HUDEP-2 (cell line): ENCODE results near the gene MAP3K6.
"Not testable (repeated sequence)": the region's sequence is repeated elsewhere in the genome, so short reads cannot be mapped to it uniquely, and the experiment has no call there.

Experiments
- DNase-seq, 76 experiments: peaks; one replicate each; lab custom pipeline; 2025; ENCODE audit not compliant: unreplicated experiment in 76 of 76; lab: John Stamatoyannopoulos, UW

Gene MAP3K6

DNA sequence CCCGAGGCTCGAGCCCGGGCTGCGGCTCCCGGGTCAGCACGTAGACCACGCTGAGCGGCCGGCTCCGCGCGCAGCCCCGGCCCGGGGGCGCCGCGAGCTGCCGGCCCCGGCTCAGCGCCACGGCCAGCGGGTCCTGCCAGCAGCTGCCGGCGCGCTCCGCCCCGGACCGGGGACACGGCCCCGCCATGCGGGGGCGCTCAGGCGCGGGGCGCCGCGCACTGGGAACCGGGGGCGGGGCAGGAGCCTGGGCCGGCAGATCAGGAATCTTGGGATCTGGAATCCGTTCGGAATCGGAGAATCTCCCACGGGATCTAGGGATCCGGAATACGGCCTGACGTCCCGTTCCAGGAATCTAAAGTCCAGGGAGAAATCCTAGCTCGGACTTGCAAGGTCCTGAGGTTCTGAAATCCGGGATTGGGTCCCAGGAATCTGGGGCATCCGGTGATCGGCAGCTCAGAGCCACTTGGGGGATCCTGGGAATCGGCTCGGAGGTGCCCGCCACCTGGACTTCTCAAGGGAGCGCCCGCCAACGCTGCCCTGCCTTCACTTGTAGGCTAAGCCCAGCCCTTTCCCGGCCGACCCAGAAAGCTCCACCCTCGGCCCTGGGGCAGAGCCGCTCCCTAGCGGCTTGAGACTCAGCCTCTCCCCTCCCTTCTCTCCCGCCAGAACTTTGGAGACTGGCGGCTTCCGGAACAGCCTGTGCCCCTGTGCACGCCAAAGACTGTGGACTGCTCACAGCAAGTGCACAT lies at the start of gene MAP3K6:
Gene MAP3K6 (minus strand): TSS at position 551 of the 749 bp plus-strand sequence. CDS start 364 bp downstream, at position 187.
- DNase-seq = peak in 71 of 76 experiments; percentile 15 to 85 (median 66)

- no peak for DNase-seq
Measured at GRCh38 chr1:27414091-27414490, 47.3 kb upstream of the MAP3K6 start.

GRCh38 chr1:27413004-27413403 lies 46.2 kb upstream of the MAP3K6 start:
- no peak for DNase-seq

DNA sequence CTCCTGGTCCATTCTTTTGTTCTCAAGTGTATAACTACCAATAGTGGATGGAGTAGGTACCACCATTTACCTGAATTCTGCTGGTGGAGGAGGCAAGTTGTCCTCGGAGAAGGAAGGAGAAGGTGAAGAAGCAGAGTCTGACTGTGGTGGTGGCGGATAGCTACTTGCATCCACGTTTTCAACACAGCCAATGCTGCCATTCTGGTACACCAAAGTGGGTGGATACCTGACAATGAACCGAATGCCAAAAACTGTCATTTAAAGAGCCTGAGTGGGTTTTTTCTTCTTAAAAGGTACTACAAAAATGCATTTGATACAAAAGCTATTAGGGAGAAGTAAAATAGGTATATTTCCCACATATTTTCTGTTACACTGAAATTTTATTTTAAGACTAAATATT lies 45.7 kb upstream of the MAP3K6 start:
- no peak for DNase-seq

DNA sequence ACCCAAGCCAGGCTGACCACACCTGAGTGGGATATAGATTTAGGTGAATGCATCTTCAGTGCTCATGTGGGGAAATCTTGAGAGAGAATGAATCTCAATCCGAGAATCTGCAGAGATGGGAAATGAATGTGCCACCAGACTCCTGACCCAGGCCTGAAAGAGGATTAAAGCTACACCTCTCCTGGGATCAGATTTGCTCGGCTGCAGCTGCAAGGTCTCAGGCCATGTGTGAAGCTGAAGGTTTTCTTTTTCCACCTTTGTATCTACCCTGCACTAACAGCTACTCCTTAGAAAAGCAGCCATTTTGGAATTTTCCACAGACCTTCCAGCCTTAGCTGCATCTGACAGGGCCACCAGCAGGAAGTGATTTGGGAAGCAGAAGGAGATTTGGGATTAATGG lies 43.9 kb upstream of the MAP3K6 start:
- DNase-seq = no peak

GRCh38 chr1:27409669-27410068 lies 42.9 kb upstream of the MAP3K6 start:
- DNase-seq = no peak

GRCh38 chr1:27408151-27408550 lies 41.4 kb upstream of the MAP3K6 start:
- no peak for DNase-seq

DNA sequence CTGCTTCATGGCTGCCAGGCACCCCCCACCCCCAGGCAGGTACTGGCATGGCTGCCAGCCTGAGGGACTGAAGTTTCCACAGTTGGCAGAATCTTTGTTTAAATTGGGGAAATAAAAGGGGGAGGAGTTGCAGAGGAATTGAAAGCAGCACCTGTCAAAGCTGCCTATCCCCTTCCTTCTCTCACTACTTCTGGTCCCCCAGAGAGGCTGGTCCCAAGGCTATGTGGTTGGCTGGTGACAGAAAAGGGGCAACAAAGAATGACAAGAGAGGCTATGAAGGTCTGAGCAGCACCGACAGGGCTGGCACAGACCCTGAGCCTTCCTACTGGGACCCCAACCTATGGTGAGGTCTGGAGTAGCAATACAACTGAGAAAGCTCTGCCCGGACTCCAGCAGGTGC lies 40.0 kb upstream of the MAP3K6 start:
- DNase-seq = not testable (repeated sequence)

DNA sequence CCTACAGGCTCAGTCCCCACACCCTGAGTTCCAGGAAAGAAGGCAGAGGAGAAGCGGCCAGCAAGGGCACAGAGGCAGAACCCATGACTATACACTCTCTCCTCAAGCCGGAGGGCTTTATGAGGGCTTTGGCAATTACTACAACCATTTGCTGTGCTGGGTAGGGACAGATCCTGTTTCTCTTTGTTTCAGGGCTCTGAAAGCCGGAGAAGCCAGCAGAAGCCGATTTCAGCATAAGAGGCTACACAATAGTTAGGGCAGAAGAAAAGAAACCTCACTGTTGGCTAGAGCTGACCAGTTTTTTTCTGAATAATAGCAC lies 39.6 kb upstream of the MAP3K6 start:
- DNase-seq = no peak

DNA sequence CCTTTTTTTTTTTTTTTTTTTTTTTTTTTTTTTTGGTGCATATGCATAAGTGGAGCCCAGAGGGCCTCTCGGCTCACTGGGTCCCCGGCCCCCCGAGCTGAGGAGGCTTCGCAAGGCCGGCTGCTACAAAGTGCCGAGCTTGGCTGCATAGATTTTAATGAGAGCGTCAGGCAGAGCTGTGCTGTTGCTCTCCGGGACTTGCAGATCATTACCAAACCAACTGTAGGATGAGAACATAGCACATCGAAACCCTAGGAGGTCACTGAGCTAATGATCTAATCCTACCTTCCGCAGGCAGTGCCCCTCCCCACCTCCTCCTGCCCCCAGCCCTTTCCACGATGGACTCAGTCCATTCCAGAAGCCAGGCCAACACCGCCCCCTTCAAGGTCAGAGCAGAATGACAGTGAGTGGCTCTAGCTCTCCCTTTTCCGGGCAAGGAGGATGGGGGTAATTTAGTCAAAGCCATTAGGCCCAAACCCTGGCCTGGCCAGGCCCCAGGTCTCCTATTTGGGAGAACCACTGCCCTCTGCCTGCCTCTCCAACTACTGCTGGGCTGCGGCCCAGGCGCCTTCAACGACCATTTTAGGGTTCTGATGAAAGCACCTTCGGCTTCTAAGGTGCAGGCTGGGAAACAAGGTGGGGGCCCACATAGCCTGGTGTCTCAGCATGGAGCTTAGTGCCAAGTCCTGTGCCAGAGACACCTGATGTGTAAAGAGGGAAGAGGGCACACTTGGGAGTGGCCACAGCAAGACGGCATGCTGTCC lies 39.0 kb upstream of the MAP3K6 start:
- not testable (repeated sequence) for DNase-seq

DNA sequence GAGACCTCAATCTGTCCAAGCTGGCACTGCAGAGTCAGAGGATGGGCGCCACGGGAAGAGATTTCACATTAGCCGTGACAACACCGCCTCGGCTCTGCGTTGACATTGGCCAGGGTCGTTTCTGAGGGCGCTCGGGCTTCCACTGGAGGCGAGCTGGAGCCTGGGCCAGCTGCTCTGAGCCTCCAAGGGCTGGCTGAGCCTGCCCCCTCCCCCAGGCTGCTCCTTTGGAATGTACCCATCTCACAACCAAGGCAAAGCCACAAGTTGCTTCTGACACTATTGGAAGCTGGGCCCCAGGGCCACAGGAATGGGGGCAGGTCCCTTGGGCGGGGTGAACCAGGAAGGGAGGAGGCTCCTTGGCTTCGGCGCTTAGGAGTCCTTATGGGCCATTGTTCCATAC lies 38.3 kb upstream of the MAP3K6 start:
- no peak for DNase-seq

DNA sequence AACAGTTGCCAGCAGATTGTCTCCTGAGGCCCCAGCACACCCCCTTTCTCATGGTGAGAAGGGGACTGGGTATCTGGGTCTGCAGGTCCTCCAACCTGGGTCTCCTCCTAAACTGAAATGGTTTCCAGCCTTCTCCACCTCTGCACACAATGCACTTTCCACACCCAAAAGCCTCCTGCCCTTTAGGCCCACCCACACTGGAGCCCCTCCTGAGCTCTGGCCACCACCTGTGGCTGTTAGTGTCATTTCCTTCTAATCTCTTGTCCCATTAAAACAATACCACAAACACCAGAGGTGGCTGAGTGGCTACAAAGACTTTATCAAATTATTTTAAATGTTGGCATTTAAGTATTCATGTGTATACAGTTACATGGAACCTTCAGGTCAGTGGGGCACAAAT lies 37.2 kb upstream of the MAP3K6 start:
- no peak for DNase-seq

DNA sequence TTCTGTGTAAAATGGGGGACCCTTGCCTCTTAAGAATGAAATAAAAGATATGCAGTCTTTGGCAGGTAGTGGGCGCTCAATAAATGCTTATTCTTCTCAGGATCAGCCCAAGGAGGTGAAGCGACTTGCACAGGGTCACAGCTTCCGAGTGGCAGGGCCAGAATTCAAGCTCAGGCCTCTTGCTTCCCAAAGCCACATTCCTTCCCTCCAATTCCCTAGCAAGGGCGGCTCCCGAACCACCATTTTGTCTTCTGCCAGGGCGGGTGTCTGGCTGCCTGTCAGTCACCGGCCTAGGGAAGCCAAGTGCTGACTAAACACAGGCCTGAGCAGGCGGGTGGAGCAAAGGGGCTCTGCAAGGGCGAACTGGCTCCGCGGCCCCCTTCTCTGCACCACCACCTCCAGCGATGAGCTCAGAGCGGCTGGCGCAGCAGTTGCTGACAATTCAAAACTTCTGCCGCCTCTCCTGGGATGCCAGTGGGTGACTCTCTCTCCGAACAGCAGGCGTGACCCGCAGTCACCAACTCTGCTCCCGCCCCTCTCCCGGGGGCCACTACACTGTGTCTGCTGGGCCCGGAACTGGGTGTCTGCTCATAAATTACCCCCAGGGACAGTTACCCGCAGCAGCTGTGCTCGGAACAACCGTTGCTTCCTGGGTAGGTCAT lies 36.4 kb upstream of the MAP3K6 start:
- no peak for DNase-seq

GRCh38 chr1:27402349-27402754 lies 35.6 kb upstream of the MAP3K6 start:
- DNase-seq = peak in 44 of 76 experiments; percentile 10 to 55 (median 28)

- DNase-seq = no peak
Measured at GRCh38 chr1:27400963-27401341, 34.2 kb upstream of the MAP3K6 start.

DNA sequence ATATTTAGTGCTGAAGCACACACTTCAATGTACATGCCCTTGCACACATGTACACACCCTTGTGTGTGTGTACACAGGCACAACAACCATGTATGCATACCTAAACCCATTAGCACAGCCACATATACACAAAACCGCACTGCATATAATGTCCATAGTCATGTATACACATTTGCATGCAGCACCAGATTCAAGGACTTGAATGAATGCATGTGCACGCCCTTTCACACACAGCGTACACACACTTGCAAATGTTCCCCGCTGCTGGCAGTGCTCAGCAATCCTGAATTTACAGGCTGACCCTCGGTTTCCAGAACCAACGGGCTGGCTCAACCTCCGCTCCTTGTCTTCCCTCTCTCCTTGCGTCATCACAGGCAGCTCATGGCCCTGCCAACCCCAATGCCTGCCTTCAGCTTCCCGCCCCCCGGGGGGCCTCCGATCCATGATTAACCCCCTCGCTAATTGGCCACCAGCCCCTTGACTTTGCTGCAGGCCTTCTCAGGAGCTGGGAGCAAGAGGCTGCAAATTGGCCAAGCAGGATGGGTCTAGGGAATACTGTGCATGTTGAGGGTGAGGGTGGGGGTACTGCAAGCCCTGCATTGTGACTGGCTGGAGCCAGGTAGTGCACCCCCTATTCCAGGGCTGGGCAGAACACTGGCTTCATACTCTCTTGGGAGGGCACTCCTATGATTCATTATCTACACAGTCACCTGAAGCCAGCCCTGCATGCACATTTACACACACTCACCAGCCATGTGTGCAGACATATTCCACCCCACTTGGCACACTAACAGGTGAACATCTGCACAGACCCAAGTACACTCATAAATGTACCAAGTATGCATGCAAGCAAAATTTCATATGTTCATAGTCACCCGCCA lies 33.6 kb upstream of the MAP3K6 start:
- DNase-seq = no peak

GRCh38 chr1:27399251-27400025 lies 32.7 kb upstream of the MAP3K6 start:
- no peak for DNase-seq

DNA sequence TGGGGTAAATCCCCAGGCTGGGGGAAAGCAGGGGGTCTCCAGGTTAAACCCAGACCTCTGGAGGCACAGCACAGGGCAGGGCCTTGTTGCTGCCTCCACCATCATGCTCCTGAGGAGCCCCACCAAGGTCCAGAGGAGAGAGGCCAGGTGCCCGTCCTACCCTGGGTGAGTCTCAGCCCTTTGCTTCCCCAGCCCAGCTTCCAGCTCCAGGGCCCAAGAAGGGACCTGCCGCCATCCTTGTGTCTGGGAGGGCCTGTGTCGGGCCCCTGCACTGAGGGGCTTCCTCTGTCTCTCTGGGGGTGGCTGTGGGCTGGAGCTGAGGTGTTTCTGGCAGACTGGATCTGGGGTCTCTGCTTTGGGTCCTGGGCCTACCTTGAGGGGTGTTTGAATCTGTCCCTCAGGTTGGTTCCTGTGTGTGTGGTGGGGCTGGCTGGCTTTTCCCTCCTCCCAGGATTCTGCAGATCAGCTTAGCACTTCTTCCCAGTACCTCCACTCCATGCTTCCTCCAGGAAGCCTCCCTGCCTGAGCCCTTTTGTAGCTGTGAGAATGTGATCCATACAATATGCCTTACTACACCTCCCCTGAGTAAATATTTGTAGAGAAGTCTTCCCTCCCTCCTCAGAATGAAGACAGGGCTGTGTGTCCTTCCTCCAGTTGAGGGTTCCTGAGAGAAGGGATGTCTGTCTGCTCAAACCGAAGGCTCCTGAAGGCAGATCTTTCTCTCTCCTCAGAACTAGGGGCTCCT lies 31.8 kb upstream of the MAP3K6 start:
- no peak for DNase-seq

DNA sequence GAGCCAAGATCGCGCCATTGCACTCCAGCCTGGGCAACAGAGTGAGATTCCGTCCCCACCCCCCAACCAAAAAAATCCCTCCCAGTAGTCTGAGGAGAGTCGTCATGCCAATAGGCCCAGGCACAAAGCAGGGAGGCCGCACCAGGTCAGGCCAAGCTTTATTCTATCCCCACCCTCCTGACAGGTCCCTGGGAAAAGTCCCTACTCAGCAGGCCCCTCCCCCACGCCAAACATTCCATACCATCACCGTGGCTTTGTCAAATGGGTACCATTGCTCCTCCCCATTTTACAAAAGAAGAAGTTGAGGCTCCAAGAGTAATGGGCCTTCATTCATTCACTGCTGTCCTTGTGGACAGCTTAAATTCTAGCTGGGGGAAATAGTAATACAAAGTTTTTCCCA lies 31.0 kb upstream of the MAP3K6 start:
- no peak for DNase-seq
